Measurements from ENCODE around the gene SYT7.

DNA sequence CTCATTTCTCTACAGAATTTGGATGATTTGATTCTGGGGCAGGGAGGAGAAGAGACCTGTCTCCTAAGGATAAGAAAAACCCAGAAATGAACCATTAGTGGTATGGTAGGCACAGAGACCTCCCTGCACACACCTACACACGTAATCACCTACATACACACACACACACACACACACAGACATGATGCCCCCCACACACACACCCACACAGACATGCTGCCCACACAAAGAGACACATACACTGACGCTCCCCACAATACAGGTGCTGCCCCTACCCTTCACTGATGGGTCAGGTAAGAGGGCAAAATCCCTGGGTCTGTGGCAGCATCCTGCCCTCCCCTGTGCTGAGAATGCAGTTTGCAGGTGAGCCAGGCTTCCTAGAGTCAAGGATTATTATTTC is 1.1 kb upstream of the SYT7 start:
- TF ChIP-seq, protein P1, sequence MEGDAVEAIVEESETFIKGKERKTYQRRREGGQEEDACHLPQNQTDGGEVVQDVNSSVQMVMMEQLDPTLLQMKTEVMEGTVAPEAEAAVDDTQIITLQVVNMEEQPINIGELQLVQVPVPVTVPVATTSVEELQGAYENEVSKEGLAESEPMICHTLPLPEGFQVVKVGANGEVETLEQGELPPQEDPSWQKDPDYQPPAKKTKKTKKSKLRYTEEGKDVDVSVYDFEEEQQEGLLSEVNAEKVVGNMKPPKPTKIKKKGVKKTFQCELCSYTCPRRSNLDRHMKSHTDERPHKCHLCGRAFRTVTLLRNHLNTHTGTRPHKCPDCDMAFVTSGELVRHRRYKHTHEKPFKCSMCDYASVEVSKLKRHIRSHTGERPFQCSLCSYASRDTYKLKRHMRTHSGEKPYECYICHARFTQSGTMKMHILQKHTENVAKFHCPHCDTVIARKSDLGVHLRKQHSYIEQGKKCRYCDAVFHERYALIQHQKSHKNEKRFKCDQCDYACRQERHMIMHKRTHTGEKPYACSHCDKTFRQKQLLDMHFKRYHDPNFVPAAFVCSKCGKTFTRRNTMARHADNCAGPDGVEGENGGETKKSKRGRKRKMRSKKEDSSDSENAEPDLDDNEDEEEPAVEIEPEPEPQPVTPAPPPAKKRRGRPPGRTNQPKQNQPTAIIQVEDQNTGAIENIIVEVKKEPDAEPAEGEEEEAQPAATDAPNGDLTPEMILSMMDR (optimal IDR thresholded peaks at IDR 0.05 in 1 of 3, IDR thresholded peaks at IDR 0.05 in 1 of 3, conservative IDR thresholded peaks at IDR 0.05 in 1 of 3; ENCODE audit: extremely low read depth in 1 of 3, insufficient read depth in 2 of 3, low read length in 3 of 3), result no peak
- no peak for TF ChIP-seq EZH2 (IDR thresholded peaks at IDR 0.05; ENCODE audit: low read length)
